Vagina (tissue), 2 donors: ENCODE data around the gene SH2D7. TPM values are rescaled to one million over a fixed set of nuclear protein-coding genes. Genes with fewer than 3 reads are reported as not detected.

ENCODE experiments used
- DNase-seq, 2 donors: peaks; one replicate each; pipeline ENCODE4 v3.0.0-alpha.2; 2017; ENCODE audit errors: extremely low spot score in 2 of 2
- H3K27ac ChIP-seq: fragments of 200-600 bp; sonication (generic); one replicate; pipeline ENCODE4 v1.5.1; 2019
- H3K27me3 ChIP-seq: fragments of 200-600 bp; sonication (generic); one replicate; pipeline ENCODE4 v1.5.1; 2019
- H3K36me3 ChIP-seq, 2 donors: fragments of 200-600 bp; sonication (generic); one replicate each; pipeline ENCODE4 v1.5.1; 2017 to 2019
- H3K4me1 ChIP-seq: fragments of 200-600 bp; sonication (generic); one replicate; pipeline ENCODE4 v1.5.1; 2019
- H3K4me3 ChIP-seq, 2 donors: fragments of 200-600 bp; sonication (generic); 1 replicate in 1 of 2; 2 replicates in 1 of 2; pipeline ENCODE4 v1.5.1; 2016 to 2019
- H3K9me3 ChIP-seq: fragments of 200-600 bp; sonication (generic); one replicate; pipeline ENCODE4 v1.5.1; 2019
- CTCF ChIP-seq, 3 experiments: fragments of 450-650 bp in 2 of 3; fragments of 200-600 bp in 1 of 3; sonication (generic) in 1 of 3; IDR thresholded peaks; one replicate each; pipeline ENCODE4 v1.5.1; 2017 to 2019; ENCODE audit warnings: antibody characterized with exemption in 3 of 3, mild to moderate bottlenecking in 2 of 3, moderate library complexity in 2 of 3
- POLR2A ChIP-seq, 2 donors: fragments of 450-650 bp; IDR thresholded peaks; one replicate each; pipeline ENCODE4 v1.6.1; 2017; ENCODE audit warnings: antibody characterized with exemption in 2 of 2, mild to moderate bottlenecking in 2 of 2, moderate library complexity in 2 of 2
- POLR2AphosphoS5 ChIP-seq, 2 donors: sonication (generic); formaldehyde crosslinking; IDR thresholded peaks; one replicate each; pipeline ENCODE4 v1.9.0; 2017; ENCODE audit warnings: antibody characterized with exemption in 2 of 2, mild to moderate bottlenecking in 2 of 2, low read depth in 1 of 2; ENCODE audit not compliant: insufficient read depth in 1 of 2
- intact Hi-C: fragments of 100-400 bp; cut with DNase I; formaldehyde crosslinking; loops from one replicate; pipeline ENCODE4 v1.15.1; 2023
- total RNA-seq: library from RNA; depleted of rRNA; stranded (reverse); fragments of >200 nt; gene quantifications from one replicate; pipeline ENCODE4 v1.2.3, GENCODE V29; 2016

The SH2D7 gene
- total RNA-seq, 1 donor from 2014 or later = not detected

- Histone ChIP-seq H3K4me1 (peaks cover 89% of the 10 kb centered on the region), H3K9me3 (no peaks in the 10 kb centered on the region), H3K27me3 (no peaks in the 10 kb centered on the region), H3K27ac (no peak overlapping the region), H3K4me3 (no peak overlapping the region), H3K36me3 (peaks cover 0 to 9% of the 10 kb centered on the region in 2 donors)
- DNase-seq = no peak
- intact Hi-C loops = loop anchor here (5.0 kb wide), 1 partner anchor 868 kb away; no protein-coding TSS in a partner anchor
- TF ChIP-seq POLR2AphosphoS5 (IDR thresholded peaks at IDR 0.05; ENCODE audit: insufficient read depth in 1 of 2, low read depth in 1 of 2) = no peak
- TF ChIP-seq POLR2A (IDR thresholded peaks at IDR 0.05) = no peak
Observed at GRCh38 chr15:78054966-78055365, 37.4 kb upstream of the SH2D7 start.

- peak overlapping the region; percentile 87 for H3K27ac ChIP-seq
- H3K4me3 ChIP-seq = no peak overlapping the region
- peaks cover 89% of the 10 kb centered on the region for H3K4me1 ChIP-seq
- no peaks in the 10 kb centered on the region for H3K9me3 ChIP-seq
- intact Hi-C loops = no loop called here
- H3K36me3 ChIP-seq = peaks cover 0 to 9% of the 10 kb centered on the region in 2 donors
- TF ChIP-seq POLR2AphosphoS5 (IDR thresholded peaks at IDR 0.05; ENCODE audit: insufficient read depth in 1 of 2, low read depth in 1 of 2) (no peak), CTCF (IDR thresholded peaks at IDR 0.05) (no peak), POLR2A (IDR thresholded peaks at IDR 0.05) (no peak)
- no peak for DNase-seq
- no peaks in the 10 kb centered on the region for H3K27me3 ChIP-seq
Observed at GRCh38 chr15:78055919-78056713, 36.2 kb upstream of the SH2D7 start.

- H3K27ac ChIP-seq = peak overlapping the region; percentile 87
- TF ChIP-seq POLR2AphosphoS5 (IDR thresholded peaks at IDR 0.05; ENCODE audit: insufficient read depth in 1 of 2, low read depth in 1 of 2) = no peak
- no peak for TF ChIP-seq CTCF (IDR thresholded peaks at IDR 0.05)
- no peak for TF ChIP-seq POLR2A (IDR thresholded peaks at IDR 0.05)
- H3K36me3 ChIP-seq = peaks cover 0 to 9% of the 10 kb centered on the region in 2 donors
- intact Hi-C loops = no loop called here
- H3K4me1 ChIP-seq = peaks cover 91% of the 10 kb centered on the region
- H3K9me3 ChIP-seq = no peaks in the 10 kb centered on the region
- DNase-seq = no peak
- no peak overlapping the region for H3K4me3 ChIP-seq
- no peaks in the 10 kb centered on the region for H3K27me3 ChIP-seq
Observed at GRCh38 chr15:78056714-78057269, 35.6 kb upstream of the SH2D7 start.

GRCh38 chr15:78057803-78058202 is 34.6 kb upstream of the SH2D7 start:
- H3K27me3 ChIP-seq = no peaks in the 10 kb centered on the region
- peaks cover 0 to 9% of the 10 kb centered on the region in 2 donors for H3K36me3 ChIP-seq
- TF ChIP-seq CTCF (IDR thresholded peaks at IDR 0.05) = no peak
- TF ChIP-seq POLR2A (IDR thresholded peaks at IDR 0.05) = no peak
- no peak for TF ChIP-seq POLR2AphosphoS5 (IDR thresholded peaks at IDR 0.05; ENCODE audit: insufficient read depth in 1 of 2, low read depth in 1 of 2)
- peak overlapping the region; percentile 87 for H3K27ac ChIP-seq
- H3K4me1 ChIP-seq = peaks cover 94% of the 10 kb centered on the region
- intact Hi-C loops = no loop called here
- H3K9me3 ChIP-seq = no peaks in the 10 kb centered on the region
- DNase-seq = no peak
- no peak overlapping the region for H3K4me3 ChIP-seq

- Histone ChIP-seq H3K27ac (peak overlapping the region; percentile 87), H3K36me3 (peaks cover 0 to 4% of the 10 kb centered on the region in 2 donors), H3K9me3 (no peaks in the 10 kb centered on the region), H3K4me1 (peaks cover 100% of the 10 kb centered on the region), H3K27me3 (no peaks in the 10 kb centered on the region), H3K4me3 (no peak overlapping the region)
- no peak for DNase-seq
- no peak for TF ChIP-seq POLR2A (IDR thresholded peaks at IDR 0.05)
- no peak for TF ChIP-seq CTCF (IDR thresholded peaks at IDR 0.05)
- no peak for TF ChIP-seq POLR2AphosphoS5 (IDR thresholded peaks at IDR 0.05; ENCODE audit: insufficient read depth in 1 of 2, low read depth in 1 of 2)
- intact Hi-C loops = no loop called here
Observed at GRCh38 chr15:78058401-78058935, 33.9 kb upstream of the SH2D7 start.
